A549 treated with CORT108297 at 1 μM for 4 hours (cell line): ENCODE results near the gene LEPROT. TPM values are rescaled to one million over a fixed set of nuclear protein-coding genes. Genes with fewer than 3 reads are reported as not detected.

Experiments used
- total RNA-seq: library from RNA; stranded (reverse); fragments of 200-300 nt; extraction: Qiagen RNA extraction; gene quantifications from 5 replicates; pipeline ENCODE4 v1.2.3, GENCODE V29; 2022

Gene LEPROT, protein sequence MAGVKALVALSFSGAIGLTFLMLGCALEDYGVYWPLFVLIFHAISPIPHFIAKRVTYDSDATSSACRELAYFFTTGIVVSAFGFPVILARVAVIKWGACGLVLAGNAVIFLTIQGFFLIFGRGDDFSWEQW
- total RNA-seq, result 32.6 to 42.8 TPM (median 40.0 TPM) in 5 replicates

DNA sequence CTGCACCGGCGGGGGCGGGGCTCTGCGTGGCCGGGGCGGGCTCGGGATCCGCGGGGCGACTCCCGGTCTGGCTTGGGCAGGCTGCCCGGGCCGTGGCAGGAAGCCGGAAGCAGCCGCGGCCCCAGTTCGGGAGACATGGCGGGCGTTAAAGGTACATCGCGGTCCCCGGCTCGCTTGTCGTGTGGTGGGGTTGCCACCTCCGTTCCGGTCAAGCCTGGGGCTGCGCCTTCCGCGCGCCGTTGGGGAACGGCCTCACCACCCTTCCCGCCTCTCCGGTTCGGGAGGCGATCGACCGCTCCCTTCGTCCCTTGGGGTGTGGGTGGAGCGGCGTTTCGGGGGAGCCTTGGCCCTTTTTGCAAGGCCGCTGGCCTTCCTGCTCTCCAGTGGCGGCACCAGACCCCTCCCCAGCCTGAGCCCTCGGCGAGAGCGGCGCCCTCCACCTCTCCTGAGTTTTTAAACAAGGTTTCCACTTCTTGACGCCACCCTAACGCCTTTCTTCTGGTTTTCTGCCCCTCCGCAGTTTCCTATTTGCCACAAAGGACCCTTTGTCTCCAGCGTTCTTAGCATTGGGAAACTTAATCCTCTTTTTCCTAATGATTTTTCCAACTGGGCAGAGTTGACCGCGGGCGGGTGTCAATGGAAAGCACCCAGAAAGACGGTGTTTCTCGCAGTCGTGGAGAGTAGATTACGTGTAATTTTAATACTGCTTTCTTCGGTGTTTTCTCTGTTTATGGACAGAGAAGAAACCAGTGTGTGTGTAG, at the start of gene LEPROT, which contains the start of gene LEPR:
Gene LEPROT, plus strand, starts transcription at position 79 of the 761 bp plus-strand sequence. Its CDS starts 57 bp downstream, at position 136.
Gene LEPR, plus strand, starts transcription at position 79 of the 761 bp plus-strand sequence. CDS start 144,898 bp downstream, outside the sequence.

Other genes starting within 250 kb of the LEPROT start
- gene DNAJC6, start 111.1 kb upstream of the LEPROT start, total RNA-seq, result 4.0 to 6.2 TPM (median 5.2 TPM) in 5 replicates
- 2.6 to 3.1 TPM (median 2.8 TPM) in 5 replicates for gene LEPR, start within 50 bp of the LEPROT start, total RNA-seq